ENCODE data around the gene WNT3. TPM values are rescaled to one million over a fixed set of nuclear protein-coding genes. Genes with fewer than 3 reads are reported as not detected.

Gene WNT3
- total and polyA plus RNA-seq, 2 donors (not counting 1 experiment from before 2014, with no cell fraction given), result 0.86 to 1.4 TPM

DNA sequence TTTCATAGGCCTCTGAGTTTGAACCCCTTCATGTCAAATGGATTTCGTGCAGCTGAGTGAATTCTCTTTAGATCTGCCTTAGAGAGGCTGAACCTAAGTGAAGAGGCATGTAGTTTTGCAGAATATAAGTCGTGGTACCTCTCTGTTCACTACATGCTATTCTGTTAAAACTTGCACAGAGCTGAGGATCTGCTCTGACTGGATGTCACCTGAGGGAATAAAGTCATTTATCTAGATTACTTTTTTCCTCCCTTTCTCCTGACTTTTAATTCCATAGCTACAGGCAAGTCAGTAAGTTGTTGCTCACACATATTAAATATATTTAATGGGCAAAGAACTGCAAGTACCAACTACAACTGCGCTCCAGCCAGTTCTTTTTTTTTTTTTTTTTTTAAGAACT, 64.7 kb downstream of the WNT3 start:
- DNase-seq (no peak), ATAC-seq (ENCODE audit: low read depth) (no peak)
- CTCF ChIA-PET, result no interaction called here
- Histone ChIP-seq H3K27me3 (replicated peaks in 1 of 4; ENCODE audit: control extremely low read depth in 1 of 4, control insufficient read depth in 3 of 4, insufficient read depth in 4 of 4, low read length in 3 of 4) (no peaks in the 10 kb centered on the region), H3K4me1 (ENCODE audit: control insufficient read depth in 2 of 2, insufficient read depth in 2 of 2, low read length in 2 of 2) (peaks cover 10 to 21% of the 10 kb centered on the region in 2 donors), H3K4me2 (replicated peaks; ENCODE audit: low read depth, low read length, poor library complexity, severe bottlenecking) (no peak overlapping the region), H3K4me3 (ENCODE audit: control extremely low read depth in 1 of 5, extremely low read depth in 1 of 5, insufficient read depth in 1 of 5, low read depth in 2 of 5, low read length in 4 of 5) (no peak overlapping the region), H3K9me3 (ENCODE audit: control extremely low read depth in 1 of 3, control insufficient read depth in 2 of 3, insufficient read depth in 1 of 3, low read length in 2 of 3) (no peaks in the 10 kb centered on the region), H2AFZ (ENCODE audit: insufficient read depth, low read depth, low read length, poor library complexity, severe bottlenecking) (no peak overlapping the region), H3K36me3 (replicated peaks in 1 of 2; ENCODE audit: control extremely low read depth in 1 of 2, control insufficient read depth in 1 of 2, extremely low read depth in 1 of 2, insufficient read depth in 2 of 2, low read length in 1 of 2) (peaks cover 23 to 60% of the 10 kb centered on the region in 2 experiments), H3K9ac (ENCODE audit: low read length) (no peak overlapping the region), H3K79me2 (ENCODE audit: control insufficient read depth, insufficient read depth, low read length) (peaks cover 3% of the 10 kb centered on the region), H4K20me1 (ENCODE audit: control insufficient read depth, insufficient read depth, low read length, poor library complexity, severe bottlenecking) (no peaks in the 10 kb centered on the region), H3K27ac (ENCODE audit: low read length in 2 of 2) (no peak overlapping the region)
- H3K9me3 Mint-ChIP-seq (ENCODE audit: insufficient read depth), result no peaks in the 10 kb centered on the region
- POLR2A ChIA-PET, result no interaction called here
- TF ChIP-seq, protein P1, sequence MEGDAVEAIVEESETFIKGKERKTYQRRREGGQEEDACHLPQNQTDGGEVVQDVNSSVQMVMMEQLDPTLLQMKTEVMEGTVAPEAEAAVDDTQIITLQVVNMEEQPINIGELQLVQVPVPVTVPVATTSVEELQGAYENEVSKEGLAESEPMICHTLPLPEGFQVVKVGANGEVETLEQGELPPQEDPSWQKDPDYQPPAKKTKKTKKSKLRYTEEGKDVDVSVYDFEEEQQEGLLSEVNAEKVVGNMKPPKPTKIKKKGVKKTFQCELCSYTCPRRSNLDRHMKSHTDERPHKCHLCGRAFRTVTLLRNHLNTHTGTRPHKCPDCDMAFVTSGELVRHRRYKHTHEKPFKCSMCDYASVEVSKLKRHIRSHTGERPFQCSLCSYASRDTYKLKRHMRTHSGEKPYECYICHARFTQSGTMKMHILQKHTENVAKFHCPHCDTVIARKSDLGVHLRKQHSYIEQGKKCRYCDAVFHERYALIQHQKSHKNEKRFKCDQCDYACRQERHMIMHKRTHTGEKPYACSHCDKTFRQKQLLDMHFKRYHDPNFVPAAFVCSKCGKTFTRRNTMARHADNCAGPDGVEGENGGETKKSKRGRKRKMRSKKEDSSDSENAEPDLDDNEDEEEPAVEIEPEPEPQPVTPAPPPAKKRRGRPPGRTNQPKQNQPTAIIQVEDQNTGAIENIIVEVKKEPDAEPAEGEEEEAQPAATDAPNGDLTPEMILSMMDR (IDR thresholded peaks at IDR 0.05), result no peak
- TF ChIP-seq EZH2 (IDR thresholded peaks at IDR 0.05; ENCODE audit: borderline replicate concordance, insufficient read depth, low read depth, low read length, poor library complexity, severe bottlenecking), result no peak
- no peak overlapping the region for H3K27ac Mint-ChIP-seq
- 100% methylated on average over 1 of the region's 3 CpGs for WGBS (ENCODE audit: insufficient coverage)
- H3K4me1 Mint-ChIP-seq, result peaks cover 22% of the 10 kb centered on the region
- H3K4me3 Mint-ChIP-seq, result no peak overlapping the region
- H3K27me3 Mint-ChIP-seq, result no peaks in the 10 kb centered on the region
- intact Hi-C loops (cut with micrococcal nuclease), result no loop called here

DNA sequence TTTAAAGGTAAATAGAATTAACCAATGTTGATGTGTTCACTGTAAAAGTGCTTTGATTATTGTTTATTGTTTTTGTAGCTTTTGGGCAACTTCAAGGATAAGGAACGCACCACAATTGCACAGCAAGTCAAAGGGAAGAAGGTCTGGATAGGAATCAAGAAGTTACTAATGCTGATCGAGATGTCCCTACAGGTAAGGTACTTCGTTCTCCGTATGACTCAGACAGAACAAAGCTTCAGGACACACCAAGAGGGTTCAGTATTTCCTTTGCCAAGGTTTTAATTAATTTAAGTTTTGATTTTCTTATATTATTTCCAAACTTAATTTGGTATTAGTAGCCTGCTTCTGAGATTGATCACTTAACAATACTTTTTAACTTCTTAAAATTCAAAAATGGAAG, 67.1 kb downstream of the WNT3 start:
- Mint-ChIP-seq H3K4me1 (peaks cover 24% of the 10 kb centered on the region), H3K27ac (no peak overlapping the region), H3K4me3 (no peak overlapping the region), H3K9me3 (ENCODE audit: insufficient read depth) (no peaks in the 10 kb centered on the region), H3K27me3 (no peaks in the 10 kb centered on the region)
- Histone ChIP-seq H3K4me1 (ENCODE audit: control insufficient read depth in 2 of 2, insufficient read depth in 2 of 2, low read length in 2 of 2) (peaks cover 15 to 23% of the 10 kb centered on the region in 2 donors), H3K27me3 (replicated peaks in 1 of 4; ENCODE audit: control extremely low read depth in 1 of 4, control insufficient read depth in 3 of 4, insufficient read depth in 4 of 4, low read length in 3 of 4) (no peaks in the 10 kb centered on the region), H3K4me2 (replicated peaks; ENCODE audit: low read depth, low read length, poor library complexity, severe bottlenecking) (no peak overlapping the region), H3K4me3 (ENCODE audit: control extremely low read depth in 1 of 5, extremely low read depth in 1 of 5, insufficient read depth in 1 of 5, low read depth in 2 of 5, low read length in 4 of 5) (no peak overlapping the region), H3K27ac (ENCODE audit: low read length in 2 of 2) (no peak overlapping the region), H4K20me1 (ENCODE audit: control insufficient read depth, insufficient read depth, low read length, poor library complexity, severe bottlenecking) (no peaks in the 10 kb centered on the region), H3K9ac (ENCODE audit: low read length) (no peak overlapping the region), H3K79me2 (ENCODE audit: control insufficient read depth, insufficient read depth, low read length) (peaks cover 3% of the 10 kb centered on the region), H3K9me3 (ENCODE audit: control extremely low read depth in 1 of 3, control insufficient read depth in 2 of 3, insufficient read depth in 1 of 3, low read length in 2 of 3) (no peaks in the 10 kb centered on the region), H2AFZ (ENCODE audit: insufficient read depth, low read depth, low read length, poor library complexity, severe bottlenecking) (no peak overlapping the region), H3K36me3 (replicated peaks in 1 of 2; ENCODE audit: control extremely low read depth in 1 of 2, control insufficient read depth in 1 of 2, extremely low read depth in 1 of 2, insufficient read depth in 2 of 2, low read length in 1 of 2) (peaks cover 23 to 46% of the 10 kb centered on the region in 2 experiments)
- TF ChIP-seq, protein P1 (IDR thresholded peaks at IDR 0.05), result no peak
- TF ChIP-seq EZH2 (IDR thresholded peaks at IDR 0.05; ENCODE audit: borderline replicate concordance, insufficient read depth, low read depth, low read length, poor library complexity, severe bottlenecking), result no peak
- ChIA-PET CTCF (interaction anchor here (0.9 kb wide), 1 partner anchor 9 kb away, joined by 3 read pairs; no protein-coding TSS in a partner anchor), POLR2A (no interaction called here)
- DNase-seq, result no peak
- WGBS (ENCODE audit: insufficient coverage), result 100% methylated on average over 2 of the region's 4 CpGs
- intact Hi-C loops (cut with micrococcal nuclease), result no loop called here
- ATAC-seq (ENCODE audit: low read depth), result no peak
